Chondrocyte (in vitro differentiated cells): ENCODE data around the gene TBC1D5. TPM values are rescaled to one million over a fixed set of nuclear protein-coding genes. Genes with fewer than 3 reads are reported as not detected.
"Not testable (repeated sequence)": the region's sequence is repeated elsewhere in the genome, so short reads cannot be mapped to it uniquely, and the experiment has no call there.

Experiments
- DNase-seq: peaks from one replicate; pipeline ENCODE4 v3.0.0; 2021; ENCODE audit warnings: mixed read lengths, low spot score
- H3K27ac Mint-ChIP-seq: one replicate; pipeline ENCODE4 v1.8.0; 2021; ENCODE audit warnings: mild to moderate bottlenecking, moderate library complexity, mixed read lengths; ENCODE audit not compliant: unreplicated experiment
- H3K27me3 Mint-ChIP-seq: 2 replicates; pipeline ENCODE4 v1.8.0; 2021; ENCODE audit warnings: low read depth, mixed read lengths
- H3K36me3 Mint-ChIP-seq: 2 replicates; pipeline ENCODE4 v1.8.0; 2021; ENCODE audit warnings: low read depth, mixed read lengths
- H3K4me1 Mint-ChIP-seq: 2 replicates; pipeline ENCODE4 v1.8.0; 2021; ENCODE audit warnings: low read depth, mild to moderate bottlenecking, mixed read lengths
- H3K4me3 Mint-ChIP-seq: one replicate; pipeline ENCODE4 v1.8.0; 2021; ENCODE audit warnings: mild to moderate bottlenecking, moderate library complexity, mixed read lengths; ENCODE audit not compliant: unreplicated experiment
- H3K9me3 Mint-ChIP-seq: 2 replicates; pipeline ENCODE4 v1.8.0; 2021; ENCODE audit warnings: low read depth, mixed read lengths
- CTCF ChIP-seq: fragments of 200-600 bp; sonication (generic); IDR thresholded peaks from 2 replicates; pipeline ENCODE4 v1.5.0; 2021; ENCODE audit warnings: antibody characterized with exemption, mild to moderate bottlenecking, moderate library complexity
- long read RNA-seq: library from polyadenylated mRNA; stranded (forward); transcript quantifications from one replicate; pipeline ENCODE4 v2.0.0, GENCODE V29; 2021
- total RNA-seq: library from RNA; stranded (reverse); gene quantifications from 3 replicates; pipeline ENCODE4 v1.2.1, GENCODE V29; 2021

TBC1D5 gene
- total RNA-seq, result 44.6 to 52.0 TPM (median 44.7 TPM) in 3 replicates
- long read RNA-seq, partial matches to known transcripts, result 7 of 37 reads
- long read RNA-seq, other reads (novel, unspliced or antisense), result 30 of 37 reads

- Mint-ChIP-seq H3K4me3 (peak within 1 kb of the TSS; percentile 94), H3K27ac (peak within 1 kb of the TSS; percentile 99), H3K27me3 (no peaks in the 10 kb centered on the region)
Observed at GRCh38 chr3:17742102-17742879, at the start of gene TBC1D5. Gene TBC1D5, minus strand, starts transcription at chr3:17742631. Its CDS starts 234,061 bp downstream, at chr3:17508570.

GRCh38 chr3:17783426-17783825 lies 41.0 kb upstream of the TBC1D5 start:
- Mint-ChIP-seq H3K4me3 (no peak overlapping the region), H3K27me3 (no peaks in the 10 kb centered on the region), H3K4me1 (no peaks in the 10 kb centered on the region), H3K9me3 (peaks cover 5% of the 10 kb centered on the region), H3K36me3 (no peaks in the 10 kb centered on the region), H3K27ac (no peak overlapping the region)
- no peak for TF ChIP-seq CTCF
- no peak for DNase-seq

More at GRCh38 chr3:17742102-17742879, at the start of gene TBC1D5:
- peak; percentile 16 for TF ChIP-seq CTCF
- H3K4me1 Mint-ChIP-seq, result peaks cover 25% of the 10 kb centered on the region
- no peaks in the 10 kb centered on the region for H3K36me3 Mint-ChIP-seq
- no peaks in the 10 kb centered on the region for H3K9me3 Mint-ChIP-seq
- peak; percentile 100 for DNase-seq

- no peaks in the 10 kb centered on the region for H3K36me3 Mint-ChIP-seq
- no peaks in the 10 kb centered on the region for H3K27me3 Mint-ChIP-seq
- TF ChIP-seq CTCF, result no peak
- H3K4me3 Mint-ChIP-seq, result no peak overlapping the region
- peaks cover 5% of the 10 kb centered on the region for H3K9me3 Mint-ChIP-seq
- no peaks in the 10 kb centered on the region for H3K4me1 Mint-ChIP-seq
- H3K27ac Mint-ChIP-seq, result no peak overlapping the region
- no peak for DNase-seq
Observed at GRCh38 chr3:17782751-17783150, 40.3 kb upstream of the TBC1D5 start.

GRCh38 chr3:17780369-17780768 lies 37.9 kb upstream of the TBC1D5 start:
- H3K36me3 Mint-ChIP-seq, H3K4me1 Mint-ChIP-seq, H3K27me3 Mint-ChIP-seq, H3K4me3 Mint-ChIP-seq, DNase-seq, H3K27ac Mint-ChIP-seq, H3K9me3 Mint-ChIP-seq: not testable (repeated sequence)

- not testable (repeated sequence) for H3K27ac Mint-ChIP-seq, H3K36me3 Mint-ChIP-seq, H3K27me3 Mint-ChIP-seq, H3K4me3 Mint-ChIP-seq, H3K9me3 Mint-ChIP-seq, H3K4me1 Mint-ChIP-seq, DNase-seq
- TF ChIP-seq CTCF, result peak; percentile 11
Observed at GRCh38 chr3:17779304-17780250, 37.1 kb upstream of the TBC1D5 start.

- H3K27me3 Mint-ChIP-seq, DNase-seq, H3K4me1 Mint-ChIP-seq, H3K4me3 Mint-ChIP-seq, H3K36me3 Mint-ChIP-seq, H3K9me3 Mint-ChIP-seq, H3K27ac Mint-ChIP-seq: not testable (repeated sequence)
Observed at GRCh38 chr3:17777326-17777725, 34.9 kb upstream of the TBC1D5 start.
